PFSK-1 (cell line): ENCODE data around the gene DTX4.

Experiments used
- FOXP2 ChIP-seq: optimal IDR thresholded peaks from 2 replicates; pipeline ENCODE3; 2011; ENCODE audit warnings: borderline replicate concordance, control low read depth, inconsistent platforms; ENCODE audit not compliant: insufficient read depth; ENCODE audit errors: extremely low read length, extremely low read depth
- POLR2AphosphoS5 ChIP-seq: IDR thresholded peaks from 2 replicates; pipeline ENCODE4 v1.6.1; 2012; ENCODE audit warnings: low read depth, mild to moderate bottlenecking, control low read depth, low read length, moderate library complexity
- SIN3A ChIP-seq: IDR thresholded peaks from 2 replicates; pipeline ENCODE4 v1.6.1; 2012; ENCODE audit warnings: mild to moderate bottlenecking, low read length, moderate library complexity, borderline replicate concordance; ENCODE audit not compliant: insufficient read depth
- TAF1 ChIP-seq: IDR thresholded peaks from 2 replicates; pipeline ENCODE4 v1.6.1; 2012; ENCODE audit warnings: low read length, control low read depth, borderline replicate concordance; ENCODE audit not compliant: insufficient read depth
- TF ChIP-seq, protein P1 (sequence below), 2 experiments: IDR thresholded peaks; 2 replicates each; pipeline versions ENCODE4 v1.6.1 to v1.8.0; 2011 to 2012; ENCODE audit warnings: low read depth in 2 of 2, low read length in 2 of 2, control low read depth in 1 of 2, inconsistent platforms in 1 of 2, mild to moderate bottlenecking in 1 of 2, moderate library complexity in 1 of 2; ENCODE audit not compliant: insufficient read depth in 1 of 2

Gene DTX4

DNA sequence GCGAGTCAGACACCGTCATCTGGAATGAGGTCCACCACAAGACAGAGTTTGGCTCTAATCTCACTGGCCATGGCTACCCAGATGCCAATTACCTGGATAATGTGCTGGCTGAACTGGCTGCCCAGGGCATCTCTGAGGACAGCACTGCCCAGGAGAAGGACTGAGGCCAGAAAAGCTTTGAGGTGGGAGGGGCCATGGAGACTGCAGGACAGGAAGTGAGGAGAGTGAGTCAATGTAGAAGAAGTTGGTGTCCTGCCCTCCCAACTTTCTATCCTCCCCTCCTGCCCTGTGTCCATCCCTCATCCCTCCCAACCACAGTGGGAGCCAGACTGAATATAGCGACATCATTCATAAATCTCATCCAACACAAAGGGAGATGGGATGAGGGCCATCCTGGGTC lies 32.8 kb downstream of the DTX4 start:
- TF ChIP-seq TAF1 = no peak

DNA sequence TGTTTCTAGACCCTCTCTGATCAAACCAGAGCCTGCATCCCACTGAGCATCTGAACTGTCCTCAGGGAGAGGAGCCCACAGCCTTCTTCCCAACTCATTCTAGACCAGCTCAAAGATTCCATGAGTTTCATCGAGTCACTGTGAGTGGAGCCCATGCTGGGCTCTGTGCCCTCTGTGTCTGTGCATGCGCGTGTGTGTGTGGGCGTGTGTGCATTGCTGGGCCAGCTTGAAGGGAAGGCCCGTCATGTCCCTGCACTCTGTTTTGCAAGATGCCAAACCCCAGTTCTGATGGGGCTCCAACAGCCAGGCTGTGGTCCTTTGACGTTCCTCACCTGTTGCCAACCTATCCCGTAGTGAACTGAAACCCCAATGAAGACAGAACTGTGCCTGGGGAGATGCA lies 33.7 kb downstream of the DTX4 start:
- TF ChIP-seq SIN3A = no peak
- TF ChIP-seq FOXP2 = no peak
- TF ChIP-seq, protein P1, sequence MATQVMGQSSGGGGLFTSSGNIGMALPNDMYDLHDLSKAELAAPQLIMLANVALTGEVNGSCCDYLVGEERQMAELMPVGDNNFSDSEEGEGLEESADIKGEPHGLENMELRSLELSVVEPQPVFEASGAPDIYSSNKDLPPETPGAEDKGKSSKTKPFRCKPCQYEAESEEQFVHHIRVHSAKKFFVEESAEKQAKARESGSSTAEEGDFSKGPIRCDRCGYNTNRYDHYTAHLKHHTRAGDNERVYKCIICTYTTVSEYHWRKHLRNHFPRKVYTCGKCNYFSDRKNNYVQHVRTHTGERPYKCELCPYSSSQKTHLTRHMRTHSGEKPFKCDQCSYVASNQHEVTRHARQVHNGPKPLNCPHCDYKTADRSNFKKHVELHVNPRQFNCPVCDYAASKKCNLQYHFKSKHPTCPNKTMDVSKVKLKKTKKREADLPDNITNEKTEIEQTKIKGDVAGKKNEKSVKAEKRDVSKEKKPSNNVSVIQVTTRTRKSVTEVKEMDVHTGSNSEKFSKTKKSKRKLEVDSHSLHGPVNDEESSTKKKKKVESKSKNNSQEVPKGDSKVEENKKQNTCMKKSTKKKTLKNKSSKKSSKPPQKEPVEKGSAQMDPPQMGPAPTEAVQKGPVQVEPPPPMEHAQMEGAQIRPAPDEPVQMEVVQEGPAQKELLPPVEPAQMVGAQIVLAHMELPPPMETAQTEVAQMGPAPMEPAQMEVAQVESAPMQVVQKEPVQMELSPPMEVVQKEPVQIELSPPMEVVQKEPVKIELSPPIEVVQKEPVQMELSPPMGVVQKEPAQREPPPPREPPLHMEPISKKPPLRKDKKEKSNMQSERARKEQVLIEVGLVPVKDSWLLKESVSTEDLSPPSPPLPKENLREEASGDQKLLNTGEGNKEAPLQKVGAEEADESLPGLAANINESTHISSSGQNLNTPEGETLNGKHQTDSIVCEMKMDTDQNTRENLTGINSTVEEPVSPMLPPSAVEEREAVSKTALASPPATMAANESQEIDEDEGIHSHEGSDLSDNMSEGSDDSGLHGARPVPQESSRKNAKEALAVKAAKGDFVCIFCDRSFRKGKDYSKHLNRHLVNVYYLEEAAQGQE (IDR thresholded peaks at IDR 0.05; ENCODE audit: insufficient read depth in 1 of 2, low read depth in 2 of 2, low read length in 2 of 2) = no peak
- TF ChIP-seq TAF1 = no peak
- no peak for TF ChIP-seq POLR2AphosphoS5

DNA sequence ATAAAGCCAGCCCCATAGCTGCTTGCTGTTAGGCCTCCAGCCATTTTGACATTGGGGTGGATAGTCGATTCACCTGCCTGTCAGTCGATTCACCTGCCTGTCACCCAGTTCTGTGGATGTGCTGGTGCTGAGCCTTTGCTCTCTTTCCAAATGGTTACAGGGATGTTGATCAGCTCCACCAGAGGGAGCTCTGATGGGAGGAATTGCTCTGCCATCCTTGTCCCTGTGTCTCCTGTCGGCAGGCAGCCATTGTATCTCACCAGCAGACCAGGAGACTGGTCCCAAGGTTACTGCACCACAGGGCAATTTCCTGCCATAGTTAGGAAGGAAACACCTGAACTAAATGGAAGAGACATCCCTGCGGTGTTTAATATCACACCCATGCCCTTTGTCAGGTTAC lies 34.7 kb downstream of the DTX4 start:
- TF ChIP-seq SIN3A (no peak), FOXP2 (no peak), POLR2AphosphoS5 (no peak), TAF1 (no peak)
- TF ChIP-seq, protein P1 (IDR thresholded peaks at IDR 0.05; ENCODE audit: insufficient read depth in 1 of 2, low read depth in 2 of 2, low read length in 2 of 2) = no peak

DNA sequence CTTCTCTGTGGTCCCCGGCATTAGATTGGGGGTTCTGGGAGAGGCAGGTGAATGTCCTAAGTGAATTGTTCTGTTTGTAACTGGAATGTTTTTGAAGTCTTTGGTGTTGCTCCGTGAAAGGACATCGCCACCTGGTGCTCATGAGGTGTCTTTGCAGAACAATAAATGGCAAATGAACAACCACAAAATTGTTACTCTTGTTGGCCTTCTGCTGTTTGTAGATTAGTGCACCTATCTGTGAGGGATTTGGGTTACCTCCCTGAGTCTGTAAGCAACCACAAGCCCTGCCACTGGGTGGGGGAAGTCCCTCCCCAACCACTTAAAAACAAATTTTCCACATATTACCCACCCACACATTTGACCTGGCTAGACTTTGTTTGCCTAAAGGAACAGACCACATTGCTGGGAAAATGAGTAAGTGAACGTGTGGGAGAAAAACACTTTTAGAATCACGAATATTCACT lies 36.1 kb downstream of the DTX4 start:
- TF ChIP-seq SIN3A (no peak), FOXP2 (no peak), TAF1 (no peak), POLR2AphosphoS5 (no peak)
- TF ChIP-seq, protein P1 (IDR thresholded peaks at IDR 0.05; ENCODE audit: insufficient read depth in 1 of 2, low read depth in 2 of 2, low read length in 2 of 2) = no peak

DNA sequence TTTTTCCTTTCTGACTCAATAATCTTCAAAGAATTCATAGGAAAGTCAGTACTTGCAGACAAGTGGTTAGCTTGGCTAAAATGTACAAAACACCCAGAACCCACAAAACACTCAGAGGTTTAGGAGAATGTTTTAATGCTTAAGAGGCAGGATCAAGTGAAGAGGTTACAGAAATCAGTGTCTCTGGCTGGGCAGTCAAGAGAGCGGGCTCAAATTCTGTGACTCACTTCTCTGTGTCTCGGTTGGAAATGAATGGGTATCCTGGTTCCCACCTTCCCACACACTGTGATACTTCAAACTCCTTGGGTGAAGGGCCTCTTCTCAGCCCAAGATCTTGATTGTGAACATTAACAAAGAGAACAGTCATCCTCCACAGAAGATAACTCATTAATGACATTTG lies 37.0 kb downstream of the DTX4 start:
- TF ChIP-seq TAF1 = no peak
- TF ChIP-seq SIN3A = no peak
- TF ChIP-seq POLR2AphosphoS5 = no peak

DNA sequence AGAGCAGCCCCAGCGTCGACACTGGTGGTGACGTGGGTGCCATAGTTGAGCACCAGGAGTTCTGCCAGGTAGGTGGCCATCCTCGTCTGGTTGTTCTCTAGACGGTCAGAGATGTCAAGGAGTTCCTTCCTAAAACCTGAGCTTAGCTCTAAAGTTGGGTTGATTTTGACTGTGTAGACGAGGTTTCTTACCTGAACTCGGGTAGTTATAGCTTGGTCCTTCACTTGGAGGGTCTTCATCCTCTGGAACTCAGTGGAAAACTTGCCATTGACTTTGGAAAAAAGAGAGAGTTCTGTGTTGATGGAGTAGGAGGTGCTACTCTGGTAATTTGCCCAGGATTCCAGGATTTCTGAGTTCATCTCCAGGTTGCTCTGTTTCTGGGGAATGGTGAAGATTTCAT lies 40.3 kb downstream of the DTX4 start:
- TF ChIP-seq SIN3A = no peak
- no peak for TF ChIP-seq POLR2AphosphoS5
- TF ChIP-seq TAF1 = no peak
- TF ChIP-seq FOXP2 = no peak
- TF ChIP-seq, protein P1 (IDR thresholded peaks at IDR 0.05; ENCODE audit: insufficient read depth in 1 of 2, low read depth in 2 of 2, low read length in 2 of 2) = no peak
